HTERT RPE-1 (cell line): ENCODE measurements around the gene MAP7D2.

Source experiments
- in situ Hi-C: fragments of 300-500 bp; cut with MboI; formaldehyde crosslinking; loops from 4 replicates; pipeline ENCODE4 v1.14.3; 2020; ENCODE audit warnings: low sequenced_read_pairs

Gene MAP7D2

GRCh38 chrX:20046223-20046622 lies 70.5 kb downstream of the MAP7D2 start:
- in situ Hi-C loops: no loop called here

- in situ Hi-C loops: no loop called here
Measured at GRCh38 chrX:20042221-20042620, 74.5 kb downstream of the MAP7D2 start.

DNA sequence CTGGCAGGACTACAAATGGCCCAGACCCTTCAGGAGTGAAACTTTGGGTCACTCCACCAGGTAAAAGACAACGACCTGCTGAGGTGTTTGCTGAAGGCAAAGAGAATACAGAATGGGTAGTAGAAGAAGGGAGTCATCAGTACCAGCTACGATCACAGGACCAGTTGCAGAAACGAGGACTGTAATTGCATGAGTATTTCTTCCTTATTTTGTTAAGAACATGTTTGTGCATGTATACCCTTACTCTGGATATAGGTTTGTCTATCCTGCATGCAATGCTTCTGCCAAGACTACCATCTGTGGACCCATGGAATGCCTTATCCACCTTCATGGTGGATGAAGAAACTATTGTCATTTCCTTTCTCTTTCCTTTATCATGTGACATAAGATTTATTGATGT lies 77.7 kb downstream of the MAP7D2 start:
- in situ Hi-C loops: no loop called here

DNA sequence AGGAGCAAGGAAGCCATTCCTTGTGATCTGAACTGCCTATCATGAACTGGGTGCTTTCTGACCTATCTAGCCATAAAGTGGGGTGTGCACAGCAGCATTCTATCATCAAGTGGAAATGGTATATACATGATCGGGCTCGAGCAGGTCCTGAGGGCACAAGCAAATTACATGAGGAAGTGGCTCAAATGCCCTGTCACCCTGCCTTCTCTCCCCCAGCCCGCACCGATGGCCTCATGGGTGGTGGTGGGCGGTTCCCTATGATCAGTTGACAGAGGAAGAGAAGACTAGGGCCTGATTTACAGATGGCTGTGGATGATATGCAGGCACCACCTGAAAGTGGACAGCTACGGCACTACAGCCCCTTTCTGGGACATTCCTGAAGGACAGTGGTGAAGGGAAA lies 79.5 kb downstream of the MAP7D2 start:
- in situ Hi-C loops: no loop called here

DNA sequence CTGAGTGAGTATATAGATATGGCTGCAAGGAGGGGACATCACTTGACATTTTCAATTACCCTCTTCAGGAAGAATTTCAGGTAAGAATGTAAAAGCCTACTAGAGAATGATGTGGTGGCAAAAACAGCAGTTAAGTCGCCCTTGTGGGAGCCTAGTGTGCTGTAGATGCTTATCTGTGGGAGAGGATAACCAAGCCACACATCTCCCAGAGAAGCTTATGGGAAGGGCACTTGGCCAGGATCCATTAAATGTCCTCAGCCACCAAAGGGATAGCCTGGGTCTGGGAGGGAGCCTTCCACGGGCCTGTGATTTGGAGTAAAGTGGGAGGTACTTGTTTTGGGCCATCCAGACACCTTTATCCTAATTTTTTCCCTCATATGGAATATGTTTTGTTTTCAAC lies 84.5 kb downstream of the MAP7D2 start:
- in situ Hi-C loops: no loop called here

- in situ Hi-C loops: no loop called here
Measured at GRCh38 chrX:20029728-20030127, 87.0 kb downstream of the MAP7D2 start.

GRCh38 chrX:20028588-20028987 lies 88.1 kb downstream of the MAP7D2 start:
- in situ Hi-C loops: no loop called here

DNA sequence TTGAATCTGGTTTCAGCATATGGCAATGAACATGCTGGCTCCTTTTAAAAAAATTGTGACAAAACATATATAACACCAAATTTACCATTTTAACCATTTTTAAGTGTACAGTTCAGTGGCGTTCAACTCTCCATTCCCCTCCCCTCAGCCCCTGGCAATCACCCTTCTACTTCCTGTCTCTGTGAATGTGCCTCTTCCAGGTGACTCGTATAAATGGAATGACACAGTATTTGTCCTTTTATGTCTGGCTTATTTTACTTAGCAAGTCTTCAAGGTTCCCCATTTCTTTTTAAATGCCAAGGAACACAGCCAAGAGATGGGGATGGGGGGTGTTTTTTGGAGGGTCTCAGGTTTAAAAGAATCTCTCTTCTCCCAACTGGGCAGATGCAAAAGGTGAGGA lies 90.4 kb downstream of the MAP7D2 start:
- in situ Hi-C loops: no loop called here

GRCh38 chrX:20019672-20020365 lies 96.9 kb downstream of the MAP7D2 start:
- in situ Hi-C loops: no loop called here

GRCh38 chrX:20016616-20016945 lies 100.1 kb downstream of the MAP7D2 start:
- in situ Hi-C loops: no loop called here

DNA sequence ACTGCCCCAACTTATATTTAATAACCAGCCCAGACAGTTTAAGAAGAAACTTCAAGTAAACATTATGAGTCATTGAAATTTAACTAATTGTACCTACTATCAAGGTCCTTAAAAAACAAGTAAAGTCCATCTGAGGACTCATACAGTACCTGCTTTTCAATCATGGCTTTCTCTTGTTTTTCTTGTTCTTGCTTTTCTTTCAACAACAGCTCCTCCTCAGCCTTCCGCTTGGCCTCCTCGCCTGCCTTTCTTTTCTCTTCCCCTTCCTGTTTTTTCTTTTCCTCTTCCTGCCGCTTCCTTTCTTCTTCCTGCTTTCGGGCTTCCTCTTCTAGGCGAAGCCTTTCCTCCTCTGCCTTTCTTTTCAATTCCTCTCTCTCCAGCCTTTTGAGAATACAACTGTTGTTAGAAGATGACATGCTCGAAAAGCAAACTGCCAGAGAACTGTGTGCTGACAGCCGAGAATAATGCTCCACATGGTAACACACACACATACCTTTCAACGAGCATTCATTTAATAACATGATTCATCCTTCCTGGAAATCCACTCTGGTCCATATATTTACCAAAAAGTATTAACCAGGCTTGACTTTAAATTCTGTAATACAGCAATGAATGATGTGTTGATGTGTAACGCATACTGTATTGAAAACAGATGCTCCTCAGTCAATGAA lies 100.6 kb downstream of the MAP7D2 start:
- in situ Hi-C loops: no loop called here

- in situ Hi-C loops: no loop called here
Measured at GRCh38 chrX:20015422-20015821, 101.3 kb downstream of the MAP7D2 start.

GRCh38 chrX:20011608-20012007 lies 105.1 kb downstream of the MAP7D2 start:
- in situ Hi-C loops: no loop called here

DNA sequence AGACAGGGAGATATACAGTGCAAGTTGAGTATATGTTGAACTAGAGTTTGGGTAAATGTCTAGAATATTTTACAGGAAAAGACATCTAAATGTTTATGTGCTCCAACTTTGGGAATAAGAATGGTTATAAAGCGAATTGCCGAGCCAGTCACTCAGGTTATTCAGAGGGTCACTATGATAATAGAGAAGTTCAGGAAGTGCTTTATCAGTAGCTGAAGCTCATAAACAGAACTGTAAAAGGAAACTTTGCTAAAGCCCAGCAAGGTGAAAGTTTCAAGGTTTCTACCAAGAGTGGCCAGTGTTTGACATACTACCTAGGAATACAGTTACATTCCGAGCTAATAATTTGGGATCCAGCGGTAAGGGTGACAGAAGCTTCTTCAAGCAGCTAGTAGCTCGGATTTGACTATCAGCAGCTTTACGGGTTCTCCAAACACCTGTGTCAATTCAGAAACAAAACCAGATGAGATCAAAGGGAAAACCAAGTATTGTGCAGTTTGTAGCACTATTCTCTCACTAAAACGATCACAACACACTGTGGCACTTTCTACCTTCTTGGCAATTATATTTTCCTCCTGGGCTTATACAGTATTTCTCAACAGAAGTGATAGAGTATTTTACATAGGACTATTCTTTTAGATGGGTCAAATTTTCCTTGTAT lies 108.6 kb downstream of the MAP7D2 start:
- in situ Hi-C loops: no loop called here

GRCh38 chrX:20005883-20006282 lies 110.8 kb downstream of the MAP7D2 start:
- in situ Hi-C loops: no loop called here

- in situ Hi-C loops: no loop called here
Measured at GRCh38 chrX:20001588-20001987, 115.1 kb downstream of the MAP7D2 start.

DNA sequence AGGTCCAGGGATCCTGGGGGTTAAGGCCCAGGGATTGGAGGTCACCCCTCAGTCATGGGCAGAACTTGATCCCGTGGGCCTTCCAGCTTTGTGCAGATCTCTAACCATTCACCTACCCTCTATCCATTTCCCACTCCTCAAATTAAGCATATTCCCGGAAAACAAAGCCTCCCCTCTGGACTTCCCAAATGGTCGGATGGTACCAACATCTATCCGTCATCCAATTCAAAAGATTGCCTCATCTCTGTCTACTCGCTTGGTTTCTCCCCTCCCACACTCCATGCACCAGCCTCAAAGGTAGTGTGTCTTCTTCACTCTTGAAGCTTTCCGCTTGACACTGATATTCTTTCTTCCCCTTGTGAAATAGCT lies 125.4 kb downstream of the MAP7D2 start:
- in situ Hi-C loops: no loop called here

DNA sequence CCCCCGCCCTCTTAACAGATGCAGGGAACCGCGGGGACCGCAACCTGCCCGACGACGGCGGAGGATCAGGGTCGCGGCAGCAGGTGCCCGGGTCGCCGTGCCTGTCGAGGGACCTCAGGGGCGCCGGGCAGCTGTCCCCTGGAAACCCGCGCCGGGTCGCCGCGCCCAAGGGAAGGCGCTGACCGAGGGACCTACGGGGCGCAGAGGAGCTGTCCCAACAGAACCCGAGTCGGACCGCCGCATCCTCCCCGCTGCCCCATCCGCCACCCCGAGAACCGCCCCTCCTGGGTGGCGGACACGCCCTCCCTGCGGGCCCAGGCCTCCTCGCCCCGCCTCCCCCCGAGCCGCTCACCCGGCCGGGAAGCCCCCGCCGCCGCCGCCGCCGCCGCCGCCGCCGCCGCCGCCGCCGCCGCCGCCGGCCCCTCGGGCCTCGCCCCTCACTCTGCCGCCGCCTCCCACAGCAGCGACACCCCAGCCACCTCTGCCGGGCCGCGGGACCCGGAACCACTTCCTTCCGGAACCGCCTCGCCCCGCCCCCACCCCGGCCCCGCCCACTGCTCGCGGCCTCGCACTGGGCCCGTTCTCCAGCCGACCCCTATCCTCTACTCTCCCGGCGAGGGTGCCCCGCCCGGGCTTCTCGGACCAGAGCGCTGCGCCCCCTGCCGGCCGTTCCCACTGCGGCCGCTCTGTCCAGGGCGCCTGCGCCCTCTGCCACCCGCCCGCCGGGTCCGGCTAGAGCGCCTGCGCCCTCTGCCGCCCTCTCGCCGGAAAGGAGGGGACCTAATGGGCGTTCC lies 126.0 kb downstream of the MAP7D2 start, which contains the start of gene BCLAF3:
Gene BCLAF3 (minus strand): TSS at position 506 of the 794 bp plus-strand sequence. CDS start 20,797 bp downstream, outside the sequence.
- in situ Hi-C loops: no loop called here

DNA sequence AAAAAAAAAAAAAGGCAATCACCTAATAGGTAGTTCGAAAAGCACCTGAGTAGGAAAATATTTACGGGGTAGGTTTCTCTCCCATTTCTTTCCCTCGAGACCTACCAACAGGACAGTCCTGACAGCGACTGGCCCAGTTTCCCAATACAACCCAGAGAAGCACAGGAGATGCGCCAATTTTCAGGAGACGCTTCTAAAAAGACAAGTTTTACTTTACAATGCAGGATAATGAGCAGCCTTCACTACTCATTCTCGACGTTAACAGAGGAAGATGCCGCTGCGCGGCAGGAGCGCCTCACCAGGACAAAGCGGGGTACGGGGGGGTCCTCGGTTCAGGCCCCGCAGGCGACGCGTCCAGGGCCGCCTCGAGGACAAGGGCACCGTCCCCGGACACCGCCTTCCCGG lies 126.6 kb downstream of the MAP7D2 start:
- in situ Hi-C loops: no loop called here

GRCh38 chrX:19987856-19988255 lies 128.9 kb downstream of the MAP7D2 start:
- in situ Hi-C loops: no loop called here

- in situ Hi-C loops: no loop called here
Measured at GRCh38 chrX:19986531-19986930, 130.2 kb downstream of the MAP7D2 start.
